H9 (cell line): ENCODE data around the gene RRAGC. TPM values are rescaled to one million over a fixed set of nuclear protein-coding genes. Genes with fewer than 3 reads are reported as not detected.

Source experiments
- DNase-seq: peaks from one replicate; pipeline ENCODE4 v3.0.0-alpha.2; 2017
- H2AFZ ChIP-seq: one replicate; pipeline ENCODE4 v1.6.1; 2013; ENCODE audit warnings: mild to moderate bottlenecking, low read length, control low read depth, moderate library complexity
- H2AK5ac ChIP-seq: 2 replicates; pipeline ENCODE4 v1.6.1; 2013; ENCODE audit warnings: low read length, control low read depth, mixed read lengths; ENCODE audit not compliant: insufficient read length
- H2BK120ac ChIP-seq: one replicate; pipeline ENCODE4 v1.6.1; 2013; ENCODE audit warnings: low read depth, mild to moderate bottlenecking, low read length, control low read depth, inconsistent platforms; ENCODE audit not compliant: poor library complexity, severe bottlenecking
- H2BK12ac ChIP-seq: 2 replicates; pipeline ENCODE4 v1.6.1; 2013; ENCODE audit warnings: low read length, control low read depth, mixed read lengths, low read depth; ENCODE audit not compliant: insufficient read length
- H2BK15ac ChIP-seq: 2 replicates; pipeline ENCODE4 v1.6.1; 2013; ENCODE audit warnings: low read depth, low read length, control low read depth
- H2BK20ac ChIP-seq: one replicate; pipeline ENCODE4 v1.6.1; 2013; ENCODE audit warnings: low read depth, mild to moderate bottlenecking, low read length, control low read depth, inconsistent platforms; ENCODE audit not compliant: poor library complexity, severe bottlenecking
- H2BK5ac ChIP-seq: 2 replicates; pipeline ENCODE4 v1.6.1; 2013; ENCODE audit warnings: low read length, control low read depth, mixed read lengths; ENCODE audit not compliant: insufficient read length
- H3K14ac ChIP-seq: 2 replicates; pipeline ENCODE4 v1.6.1; 2013; ENCODE audit warnings: low read length, control low read depth; ENCODE audit not compliant: insufficient read depth
- H3K18ac ChIP-seq: 2 replicates; pipeline ENCODE4 v1.6.1; 2013; ENCODE audit warnings: low read depth, mild to moderate bottlenecking, mixed read lengths, low read length, control low read depth; ENCODE audit not compliant: insufficient read length
- H3K23ac ChIP-seq: 2 replicates; pipeline ENCODE4 v1.6.1; 2013; ENCODE audit warnings: low read length, control low read depth, mixed read lengths, low read depth; ENCODE audit not compliant: insufficient read length
- H3K23me2 ChIP-seq: 2 replicates; pipeline ENCODE4 v1.6.1; 2013; ENCODE audit warnings: low read depth, mild to moderate bottlenecking, mixed read lengths, low read length, control low read depth; ENCODE audit not compliant: insufficient read length, poor library complexity, severe bottlenecking
- H3K27ac ChIP-seq: 2 replicates; pipeline ENCODE4 v1.5.1; 2013; ENCODE audit warnings: low read length, control low read depth, mixed read lengths, low read depth; ENCODE audit not compliant: insufficient read length
- H3K27me3 ChIP-seq: 2 replicates; pipeline ENCODE4 v1.6.1; 2013; ENCODE audit warnings: low read length, control low read depth, inconsistent platforms; ENCODE audit not compliant: insufficient read depth
- H3K4ac ChIP-seq: 2 replicates; pipeline ENCODE4 v1.6.1; 2013; ENCODE audit warnings: low read depth, mild to moderate bottlenecking, control low read depth, inconsistent platforms, low read length, moderate library complexity
- H3K4me1 ChIP-seq: 2 replicates; pipeline ENCODE4 v1.6.1; 2013; ENCODE audit warnings: low read length, control low read depth, inconsistent platforms; ENCODE audit not compliant: insufficient read depth
- H3K4me2 ChIP-seq: 2 replicates; pipeline ENCODE4 v1.6.1; 2013; ENCODE audit warnings: low read length, control low read depth, mixed read lengths; ENCODE audit not compliant: insufficient read length, insufficient read depth
- H3K56ac ChIP-seq: 2 replicates; pipeline ENCODE4 v1.6.1; 2013; ENCODE audit warnings: low read depth, mild to moderate bottlenecking, mixed read lengths, low read length, control low read depth; ENCODE audit not compliant: insufficient read length
- H3K79me1 ChIP-seq: 2 replicates; pipeline ENCODE4 v1.6.1; 2013; ENCODE audit warnings: low read depth, mild to moderate bottlenecking, moderate library complexity, low read length, control low read depth, inconsistent platforms; ENCODE audit not compliant: insufficient read depth, poor library complexity, severe bottlenecking
- H3K79me2 ChIP-seq: 2 replicates; pipeline ENCODE4 v1.6.1; 2013; ENCODE audit warnings: low read length, control low read depth, inconsistent platforms; ENCODE audit not compliant: insufficient read depth
- H3K9ac ChIP-seq: 2 replicates; pipeline ENCODE4 v1.6.1; 2013; ENCODE audit warnings: low read length, control low read depth, mixed read lengths; ENCODE audit not compliant: insufficient read length; ENCODE audit errors: extremely low read depth
- H3K9me3 ChIP-seq: one replicate; pipeline ENCODE4 v1.6.1; 2013; ENCODE audit warnings: low read depth, low read length, inconsistent platforms; ENCODE audit not compliant: control insufficient read depth
- H3T11ph ChIP-seq: one replicate; pipeline ENCODE4 v1.6.1; 2013; ENCODE audit warnings: mild to moderate bottlenecking, low read length, control low read depth, inconsistent platforms
- H4K20me1 ChIP-seq: one replicate; pipeline ENCODE4 v1.6.1; 2013; ENCODE audit not compliant: control insufficient read depth, insufficient read length, insufficient read depth
- H4K5ac ChIP-seq: 2 replicates; pipeline ENCODE4 v1.6.1; 2013; ENCODE audit warnings: low read depth, mild to moderate bottlenecking, mixed read lengths, low read length, control low read depth; ENCODE audit not compliant: insufficient read length
- H4K8ac ChIP-seq: replicated peaks from 2 replicates; pipeline ENCODE4 v1.6.1; 2013; ENCODE audit warnings: low read length, control low read depth, mixed read lengths, low read depth; ENCODE audit not compliant: insufficient read length
- H4K91ac ChIP-seq: 2 replicates; pipeline ENCODE4 v1.6.1; 2013; ENCODE audit warnings: low read depth, mild to moderate bottlenecking, moderate library complexity, mixed read lengths, low read length, control low read depth; ENCODE audit not compliant: insufficient read length
- H3K27ac Mint-ChIP-seq, 3 experiments: 2 replicates in 2 of 3; 3 replicates in 1 of 3; pipeline ENCODE4 v1.8.0; 2020 to 2021; ENCODE audit warnings: mixed read lengths in 3 of 3, mild to moderate bottlenecking in 1 of 3, moderate library complexity in 1 of 3
- H3K27me3 Mint-ChIP-seq: 2 replicates; pipeline ENCODE4 v1.8.0; 2021; ENCODE audit warnings: low read depth, mild to moderate bottlenecking, moderate library complexity, mixed read lengths
- H3K36me3 Mint-ChIP-seq, 3 experiments: 2 replicates in 2 of 3; 3 replicates in 1 of 3; pipeline ENCODE4 v1.8.0; 2020 to 2021; ENCODE audit warnings: low read depth in 3 of 3, mixed read lengths in 3 of 3; ENCODE audit not compliant: insufficient read depth in 1 of 3
- H3K4me1 Mint-ChIP-seq, 2 experiments: 2 replicates each; pipeline ENCODE4 v1.8.0; 2020; ENCODE audit warnings: mixed read lengths in 2 of 2
- H3K4me3 Mint-ChIP-seq, 2 experiments: 2 replicates in 1 of 2; 3 replicates in 1 of 2; pipeline ENCODE4 v1.8.0; 2020 to 2021; ENCODE audit warnings: mild to moderate bottlenecking in 2 of 2, mixed read lengths in 2 of 2, moderate library complexity in 1 of 2
- H3K9me3 Mint-ChIP-seq, 2 experiments: 2 replicates in 1 of 2; 3 replicates in 1 of 2; pipeline ENCODE4 v1.8.0; 2020; ENCODE audit warnings: mild to moderate bottlenecking in 2 of 2, mixed read lengths in 2 of 2, moderate library complexity in 1 of 2
- WGBS: extraction: QIAGEN DNeasy Blood & Tissue Kit; methylation state at CpG from one replicate; pipeline ENCODE4 v1.1.7; 2013; ENCODE audit warnings: missing lambda C conversion rate, low lambda C conversion rate, mixed read lengths; ENCODE audit not compliant: insufficient read length; ENCODE audit errors: extremely low coverage; 5-methylcytosine and 5-hydroxymethylcytosine counted together
- total RNA-seq: library from RNA; stranded (reverse); gene quantifications from 2 replicates; pipeline ENCODE4 v1.2.1, GENCODE V29; 2021
- TF ChIP-seq, protein P1 (sequence below): fragments of 200-600 bp; sonication (generic); conservative IDR thresholded peaks from 3 replicates; pipeline ENCODE4 v1.8.0; 2021; ENCODE audit warnings: antibody characterized with exemption, mild to moderate bottlenecking

Gene RRAGC
- total RNA-seq, 1 experiment from 2014 or later, result 17.9 TPM

DNA sequence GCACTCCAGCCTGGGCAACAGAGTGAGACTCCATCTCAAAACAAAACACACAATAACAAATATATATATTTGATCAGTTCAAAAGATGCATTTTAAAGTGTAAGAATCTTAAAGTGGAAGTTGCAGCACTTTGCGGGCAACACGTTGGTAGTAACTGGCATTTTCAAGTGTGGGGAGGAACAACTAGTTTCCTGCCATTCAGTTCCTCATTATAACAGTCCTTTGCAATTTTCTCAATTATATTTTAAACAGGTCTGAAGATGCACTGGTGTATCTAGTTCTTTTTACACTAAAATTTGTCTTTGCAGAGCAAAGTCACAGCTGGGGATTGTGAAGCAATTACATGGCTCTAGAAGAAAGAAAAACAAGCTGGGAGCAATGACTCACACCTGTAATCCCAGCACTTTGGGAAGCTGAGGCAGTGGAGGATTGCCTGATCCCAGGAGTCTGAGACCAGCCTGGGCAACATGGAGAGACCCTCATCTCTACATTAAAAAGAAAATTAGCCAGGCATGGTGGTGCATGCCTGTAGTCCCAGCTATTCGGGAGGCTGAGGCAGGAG, 25.3 kb downstream of the RRAGC start:
- H3K27me3 ChIP-seq, result no peaks in the 10 kb centered on the region
- no peak overlapping the region for H3K18ac ChIP-seq
- no peak overlapping the region for H2BK12ac ChIP-seq
- H3K23me2 ChIP-seq, result no peaks in the 10 kb centered on the region
- H3K36me3 Mint-ChIP-seq, result peaks cover 1 to 15% (median 15%) of the 10 kb centered on the region in 3 experiments; a peak in 6 of 7 replicates
- H3K14ac ChIP-seq, result no peak overlapping the region
- H3K9me3 Mint-ChIP-seq, result no peaks in the 10 kb centered on the region
- H3T11ph ChIP-seq, result no peak overlapping the region
- H3K56ac ChIP-seq, result no peak overlapping the region
- H3K4me1 Mint-ChIP-seq, result peaks cover 15 to 26% of the 10 kb centered on the region in 2 experiments
- no peak for DNase-seq
- peaks cover 6% of the 10 kb centered on the region for H3K27me3 Mint-ChIP-seq
- H3K9me3 ChIP-seq, result no peaks in the 10 kb centered on the region
- H2BK15ac ChIP-seq, result no peak overlapping the region
- H3K79me1 ChIP-seq, result no peaks in the 10 kb centered on the region
- H3K27ac ChIP-seq, result no peak overlapping the region
- TF ChIP-seq, protein P1, sequence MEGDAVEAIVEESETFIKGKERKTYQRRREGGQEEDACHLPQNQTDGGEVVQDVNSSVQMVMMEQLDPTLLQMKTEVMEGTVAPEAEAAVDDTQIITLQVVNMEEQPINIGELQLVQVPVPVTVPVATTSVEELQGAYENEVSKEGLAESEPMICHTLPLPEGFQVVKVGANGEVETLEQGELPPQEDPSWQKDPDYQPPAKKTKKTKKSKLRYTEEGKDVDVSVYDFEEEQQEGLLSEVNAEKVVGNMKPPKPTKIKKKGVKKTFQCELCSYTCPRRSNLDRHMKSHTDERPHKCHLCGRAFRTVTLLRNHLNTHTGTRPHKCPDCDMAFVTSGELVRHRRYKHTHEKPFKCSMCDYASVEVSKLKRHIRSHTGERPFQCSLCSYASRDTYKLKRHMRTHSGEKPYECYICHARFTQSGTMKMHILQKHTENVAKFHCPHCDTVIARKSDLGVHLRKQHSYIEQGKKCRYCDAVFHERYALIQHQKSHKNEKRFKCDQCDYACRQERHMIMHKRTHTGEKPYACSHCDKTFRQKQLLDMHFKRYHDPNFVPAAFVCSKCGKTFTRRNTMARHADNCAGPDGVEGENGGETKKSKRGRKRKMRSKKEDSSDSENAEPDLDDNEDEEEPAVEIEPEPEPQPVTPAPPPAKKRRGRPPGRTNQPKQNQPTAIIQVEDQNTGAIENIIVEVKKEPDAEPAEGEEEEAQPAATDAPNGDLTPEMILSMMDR, result no peak
- no peak overlapping the region for H2AFZ ChIP-seq
- no peak overlapping the region for H3K4me2 ChIP-seq
- no peak overlapping the region for H2AK5ac ChIP-seq
- no peak overlapping the region for H2BK20ac ChIP-seq
- H4K91ac ChIP-seq, result no peak overlapping the region
- H3K4me1 ChIP-seq, result no peaks in the 10 kb centered on the region; the same call in 1 of the 2 replicates
- H4K20me1 ChIP-seq, result no peaks in the 10 kb centered on the region
- no peak overlapping the region for H3K4me3 Mint-ChIP-seq
- no peak overlapping the region for H4K5ac ChIP-seq
- no peak overlapping the region for H2BK120ac ChIP-seq
- H4K8ac ChIP-seq, result no peak overlapping the region
- no peak overlapping the region for H3K23ac ChIP-seq
- no peak overlapping the region for H3K9ac ChIP-seq
- H3K4ac ChIP-seq, result no peak overlapping the region
- WGBS, result no CpG with 5 or more reads among the region's 3 CpGs
- H3K27ac Mint-ChIP-seq, result no peak overlapping the region
- H2BK5ac ChIP-seq, result no peak overlapping the region
- H3K79me2 ChIP-seq, result no peaks in the 10 kb centered on the region
